Adrenal gland (tissue), 12 donors: Measurements from ENCODE around the gene KLF15. TPM values are rescaled to one million over a fixed set of nuclear protein-coding genes. Genes with fewer than 3 reads are reported as not detected.

ENCODE experiments used
- DNase-seq, 7 donors: peaks; one replicate each; pipeline ENCODE4 v3.0.0-alpha.2; 2019 to 2020
- H3K27ac ChIP-seq, 5 donors: fragments of 200-600 bp; sonication (generic) in 4 of 5; 1 replicate in 3 of 5; 2 replicates in 2 of 5; pipeline versions ENCODE4 v1.5.1 to v1.8.0; 2016 to 2020; ENCODE audit warnings: mild to moderate bottlenecking in 1 of 5
- H3K27me3 ChIP-seq: fragments of 200-600 bp; 2 replicates; pipeline ENCODE4 v1.8.0; 2021
- H3K36me3 ChIP-seq, 2 donors: fragments of 200-600 bp; replicated peaks in 1 of 2; 1 replicate in 1 of 2; 2 replicates in 1 of 2; pipeline versions ENCODE4 v1.5.1 to v1.8.0; 2018 to 2022
- H3K4me1 ChIP-seq, 2 donors: fragments of 200-600 bp; replicated peaks in 1 of 2; 1 replicate in 1 of 2; 2 replicates in 1 of 2; pipeline versions ENCODE4 v1.5.1 to v1.8.0; 2018 to 2021
- H3K4me3 ChIP-seq, 4 donors: fragments of 200-600 bp; sonication (generic) in 3 of 4; one replicate each; pipeline ENCODE4 v1.5.1; 2016 to 2018
- H3K9me3 ChIP-seq, 3 donors: fragments of 200-600 bp; sonication (generic) in 1 of 3; replicated peaks in 1 of 3; 1 replicate in 2 of 3; 2 replicates in 1 of 3; pipeline versions ENCODE4 v1.5.1 to v1.8.0; 2016 to 2021
- POLR2A ChIP-seq, 2 donors: fragments of 450-650 bp; IDR thresholded peaks; one replicate each; pipeline ENCODE4 v1.6.1; 2017; ENCODE audit warnings: antibody characterized with exemption in 2 of 2, mild to moderate bottlenecking in 2 of 2, moderate library complexity in 1 of 2
- WGBS, 4 donors: extraction: QIAGEN DNeasy Blood & Tissue Kit in 2 of 4; methylation state at CpG; one replicate each; pipeline versions ENCODE4 v1.1.5 to v1.1.7; 2013 to 2017; 5-methylcytosine and 5-hydroxymethylcytosine counted together
- intact Hi-C, 2 donors: fragments of 100-400 bp; cut with DNase I; formaldehyde crosslinking; loops; one replicate each; pipeline versions ENCODE4 v1.14.1 to v1.15.0; 2022 to 2023
- polyA plus RNA-seq, 3 donors: library from polyadenylated mRNA; stranded (reverse); fragments of 200-250 nt in 2 of 3; fragments of 350-450 nt in 1 of 3; fragmentation: Illumina TruSeq in 1 of 3; extraction: RNeasy Lipid Tissue Mini Kit (QIAGEN cat#74804) in 1 of 3; gene quantifications; one replicate each; pipeline ENCODE4 v1.2.3, GENCODE V29; 2013 to 2014
- total RNA-seq, 9 donors: library from RNA; depleted of rRNA in 4 of 9; stranded (reverse); fragments of >200 nt in 4 of 9; fragments of 120-200 nt in 1 of 9; fragmentation: NEBNext Ultra II Directional in 1 of 9; extraction: Animal tissue kit (Norgen Biotek cat#: 25700) in 1 of 9; gene quantifications; one replicate each; pipeline versions ENCODE4 v1.1.0 to v1.2.4, GENCODE V29; 2013 to 2023
- TF ChIP-seq, protein P1 (sequence below), 6 experiments: fragments of 450-650 bp in 4 of 6; fragments of 200-600 bp in 2 of 6; sonication (generic) in 1 of 6; IDR thresholded peaks; 1 replicate in 5 of 6; 2 replicates in 1 of 6; pipeline versions ENCODE4 v1.5.1 to v1.8.0; 2016 to 2021; ENCODE audit warnings: antibody characterized with exemption in 6 of 6, mild to moderate bottlenecking in 2 of 6, moderate library complexity in 1 of 6
- donor health status: healthy with polysubstance abuse.
- donor health status: Bipolar disorder and iron deficiency.
- donor health status: DM: yes; HTN: yes; CAD: no.
- donor health status: DM: no; HTN: no; CAD: no.
- donor health status: DM: no; HTN: no; CAD: no.
- donor health status: DM: yes; HTN: yes; CAD: no.

Gene KLF15
- total and polyA plus RNA-seq, 12 donors, result 2.0 to 22.4 (median 11.8) TPM

GRCh38 chr3:126313166-126313565 lies 44.0 kb downstream of the KLF15 start:
- H3K36me3 ChIP-seq, result no peaks in the 10 kb centered on the region
- 98 to 99% (median 98%) methylated on average over 6 of the region's 6 CpGs for whole genome bisulfite sequencing, 4 donors
- H3K27ac ChIP-seq, result no peak overlapping the region
- no peaks in the 10 kb centered on the region for H3K4me1 ChIP-seq
- H3K4me3 ChIP-seq, result no peak overlapping the region
- no peaks in the 10 kb centered on the region for H3K9me3 ChIP-seq
- H3K27me3 ChIP-seq, result no peaks in the 10 kb centered on the region
- no peak for DNase-seq
- intact Hi-C loops, result no loop called here
- TF ChIP-seq, protein P1, sequence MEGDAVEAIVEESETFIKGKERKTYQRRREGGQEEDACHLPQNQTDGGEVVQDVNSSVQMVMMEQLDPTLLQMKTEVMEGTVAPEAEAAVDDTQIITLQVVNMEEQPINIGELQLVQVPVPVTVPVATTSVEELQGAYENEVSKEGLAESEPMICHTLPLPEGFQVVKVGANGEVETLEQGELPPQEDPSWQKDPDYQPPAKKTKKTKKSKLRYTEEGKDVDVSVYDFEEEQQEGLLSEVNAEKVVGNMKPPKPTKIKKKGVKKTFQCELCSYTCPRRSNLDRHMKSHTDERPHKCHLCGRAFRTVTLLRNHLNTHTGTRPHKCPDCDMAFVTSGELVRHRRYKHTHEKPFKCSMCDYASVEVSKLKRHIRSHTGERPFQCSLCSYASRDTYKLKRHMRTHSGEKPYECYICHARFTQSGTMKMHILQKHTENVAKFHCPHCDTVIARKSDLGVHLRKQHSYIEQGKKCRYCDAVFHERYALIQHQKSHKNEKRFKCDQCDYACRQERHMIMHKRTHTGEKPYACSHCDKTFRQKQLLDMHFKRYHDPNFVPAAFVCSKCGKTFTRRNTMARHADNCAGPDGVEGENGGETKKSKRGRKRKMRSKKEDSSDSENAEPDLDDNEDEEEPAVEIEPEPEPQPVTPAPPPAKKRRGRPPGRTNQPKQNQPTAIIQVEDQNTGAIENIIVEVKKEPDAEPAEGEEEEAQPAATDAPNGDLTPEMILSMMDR (IDR thresholded peaks at IDR 0.05), result no peak
- TF ChIP-seq POLR2A (IDR thresholded peaks at IDR 0.05), result no peak

- DNase-seq, result no peak
- no peaks in the 10 kb centered on the region for H3K9me3 ChIP-seq
- intact Hi-C loops, result no loop called here
- 91 to 98% (median 95%) methylated on average over 7 of the region's 7 CpGs for WGBS, 4 donors
- TF ChIP-seq, protein P1 (IDR thresholded peaks at IDR 0.05), result no peak
- no peak for TF ChIP-seq POLR2A (IDR thresholded peaks at IDR 0.05)
- no peaks in the 10 kb centered on the region for H3K36me3 ChIP-seq
- no peaks in the 10 kb centered on the region for H3K27me3 ChIP-seq
- no peaks in the 10 kb centered on the region for H3K4me1 ChIP-seq
- no peak overlapping the region for H3K27ac ChIP-seq
- no peak overlapping the region for H3K4me3 ChIP-seq
Measured at GRCh38 chr3:126312341-126312740, 44.9 kb downstream of the KLF15 start.

- TF ChIP-seq POLR2A (IDR thresholded peaks at IDR 0.05), result no peak
- TF ChIP-seq, protein P1 (IDR thresholded peaks at IDR 0.05), result no peak
- Histone ChIP-seq H3K36me3 (no peaks in the 10 kb centered on the region), H3K4me3 (no peak overlapping the region), H3K27ac (no peak overlapping the region), H3K27me3 (no peaks in the 10 kb centered on the region), H3K4me1 (no peaks in the 10 kb centered on the region), H3K9me3 (no peaks in the 10 kb centered on the region)
- WGBS, 4 donors, result 81 to 96% (median 85%) methylated on average over 3 to 7 of the region's 7 CpGs
- intact Hi-C loops, result no loop called here
- DNase-seq, result no peak
Measured at GRCh38 chr3:126311338-126311978, 45.8 kb downstream of the KLF15 start.

DNA sequence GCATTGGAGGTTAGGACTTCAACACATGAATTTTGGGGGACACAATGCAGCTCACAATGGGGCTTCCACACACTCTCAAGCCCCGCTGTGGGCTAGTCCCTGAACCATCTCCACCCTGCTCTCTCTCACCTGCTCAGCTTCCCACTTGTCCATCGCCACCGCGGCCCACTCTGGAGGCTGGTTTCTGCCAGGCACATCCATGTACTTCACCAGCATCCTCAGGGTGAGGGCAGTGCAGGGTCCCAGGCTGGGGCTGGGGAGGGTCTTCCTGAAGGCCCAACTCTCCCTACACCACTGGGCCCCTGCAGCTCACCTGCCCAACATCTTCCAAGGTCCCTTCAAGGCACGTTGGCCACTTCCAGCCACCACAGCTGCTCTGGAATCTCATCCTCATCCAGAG lies 46.4 kb downstream of the KLF15 start:
- Histone ChIP-seq H3K27me3 (no peaks in the 10 kb centered on the region), H3K27ac (no peak overlapping the region), H3K4me1 (no peaks in the 10 kb centered on the region), H3K4me3 (no peak overlapping the region), H3K9me3 (no peaks in the 10 kb centered on the region), H3K36me3 (no peaks in the 10 kb centered on the region)
- TF ChIP-seq, protein P1 (IDR thresholded peaks at IDR 0.05), result no peak
- no peak for TF ChIP-seq POLR2A (IDR thresholded peaks at IDR 0.05)
- DNase-seq, result no peak
- intact Hi-C loops, result no loop called here
- 66 to 100% (median 83%) methylated on average over 3 to 5 of the region's 5 CpGs for WGBS, 4 donors
